HG03520 (cell line): ENCODE results near the gene ABCC12.
A peak's percentile ranks its signal among the peaks of the same experiment; 100 is the strongest.
"Not testable (repeated sequence)": the region's sequence is repeated elsewhere in the genome, so short reads cannot be mapped to it uniquely, and the experiment has no call there.

ENCODE experiments used
- ATAC-seq: cut with Tn5 transposase; IDR thresholded peaks from one replicate; pipeline ENCODE4 v1.9.1; 2021; ENCODE audit warnings: mild to moderate bottlenecking, moderate library complexity; ENCODE audit not compliant: unreplicated experiment

Gene ABCC12

GRCh38 chr16:48166617-48167016 is 10.8 kb upstream of the ABCC12 start:
- not testable (repeated sequence) for ATAC-seq

- ATAC-seq = no peak
These were observed 10.3 kb upstream of the ABCC12 start for GRCh38 chr16:48165961-48166578.

- peak; percentile 74 for ATAC-seq
These were observed 9.3 kb upstream of the ABCC12 start for GRCh38 chr16:48164907-48165715.

GRCh38 chr16:48162839-48163410 is 7.1 kb upstream of the ABCC12 start:
- ATAC-seq = no peak

GRCh38 chr16:48161906-48162305 is 6.1 kb upstream of the ABCC12 start:
- no peak for ATAC-seq

- ATAC-seq = no peak
These were observed 4.8 kb upstream of the ABCC12 start for GRCh38 chr16:48160575-48160974.

- peak; percentile 54 for ATAC-seq
These were observed 2.5 kb upstream of the ABCC12 start for GRCh38 chr16:48158296-48158695.

- peak; percentile 6 for ATAC-seq
These were observed 2.0 kb upstream of the ABCC12 start for GRCh38 chr16:48157794-48158193.

GRCh38 chr16:48157302-48157701 is 1.5 kb upstream of the ABCC12 start:
- no peak for ATAC-seq

- ATAC-seq = peak; percentile 57
These were observed 1.0 kb upstream of the ABCC12 start for GRCh38 chr16:48156790-48157209.

GRCh38 chr16:48153774-48154173 is 2.0 kb downstream of the ABCC12 start:
- ATAC-seq = no peak

- ATAC-seq = no peak
These were observed 3.6 kb downstream of the ABCC12 start for GRCh38 chr16:48152226-48152625.

- no peak for ATAC-seq
These were observed 5.1 kb downstream of the ABCC12 start for GRCh38 chr16:48150707-48151106.

- ATAC-seq = no peak
These were observed 9.1 kb downstream of the ABCC12 start for GRCh38 chr16:48146710-48147109.

GRCh38 chr16:48146131-48146530 is 9.7 kb downstream of the ABCC12 start:
- ATAC-seq = no peak

GRCh38 chr16:48143812-48144368 is 11.9 kb downstream of the ABCC12 start:
- no peak for ATAC-seq

- no peak for ATAC-seq
These were observed 15.0 kb downstream of the ABCC12 start for GRCh38 chr16:48140821-48141220.

- no peak for ATAC-seq
These were observed 16.3 kb downstream of the ABCC12 start for GRCh38 chr16:48139517-48139916.

- ATAC-seq = no peak
These were observed 17.2 kb downstream of the ABCC12 start for GRCh38 chr16:48138543-48138942.

- no peak for ATAC-seq
These were observed 18.0 kb downstream of the ABCC12 start for GRCh38 chr16:48137822-48138221.

GRCh38 chr16:48136547-48137360 is 19.0 kb downstream of the ABCC12 start:
- no peak for ATAC-seq
